ENCODE results near the gene TNS4.

DNA sequence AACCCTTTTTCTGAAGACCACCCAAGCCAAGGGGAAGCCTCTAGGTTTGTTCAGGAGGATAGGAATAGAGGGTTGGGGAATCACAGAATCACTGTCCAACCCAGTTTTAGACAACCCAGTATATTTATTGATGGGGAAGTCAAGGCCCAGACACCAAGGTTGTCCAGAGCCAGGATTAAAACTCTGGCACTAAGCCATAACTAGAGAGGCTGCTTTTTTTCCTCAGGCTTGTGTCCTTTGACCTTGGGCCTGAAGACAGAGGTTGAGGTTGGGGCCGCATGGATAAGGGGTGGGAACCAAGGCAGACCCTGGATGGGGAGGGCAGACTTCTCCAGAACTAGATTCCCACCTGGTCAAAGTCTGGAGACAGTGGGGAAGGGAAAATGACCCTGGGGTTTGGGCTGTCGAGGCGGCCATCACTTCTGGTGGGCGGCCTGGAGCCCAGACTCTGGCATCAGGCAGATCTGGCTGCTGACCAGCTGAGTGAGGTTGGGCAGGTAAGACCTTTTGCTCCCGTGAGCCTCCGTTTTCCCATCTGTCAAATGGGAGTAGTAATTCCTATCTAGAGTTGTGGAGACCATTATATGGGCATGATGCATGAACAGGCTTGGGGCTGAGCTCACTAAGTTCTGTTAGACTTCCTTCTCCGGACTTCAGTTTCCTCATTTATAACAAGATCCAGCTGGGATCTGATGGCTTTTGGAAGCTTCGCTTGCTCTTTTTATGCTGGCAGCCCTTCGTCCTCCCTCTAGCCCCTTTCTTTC lies 40.3 kb downstream of the TNS4 start:
- TF ChIP-seq, protein P1, sequence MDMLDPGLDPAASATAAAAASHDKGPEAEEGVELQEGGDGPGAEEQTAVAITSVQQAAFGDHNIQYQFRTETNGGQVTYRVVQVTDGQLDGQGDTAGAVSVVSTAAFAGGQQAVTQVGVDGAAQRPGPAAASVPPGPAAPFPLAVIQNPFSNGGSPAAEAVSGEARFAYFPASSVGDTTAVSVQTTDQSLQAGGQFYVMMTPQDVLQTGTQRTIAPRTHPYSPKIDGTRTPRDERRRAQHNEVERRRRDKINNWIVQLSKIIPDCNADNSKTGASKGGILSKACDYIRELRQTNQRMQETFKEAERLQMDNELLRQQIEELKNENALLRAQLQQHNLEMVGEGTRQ (IDR thresholded peaks at IDR 0.05): no peak
- TF ChIP-seq SREBF2 (IDR thresholded peaks at IDR 0.05) (no peak), POLR2A (IDR thresholded peaks at IDR 0.05; ENCODE audit: low read length) (no peak)
- TF ChIP-seq, protein P2, sequence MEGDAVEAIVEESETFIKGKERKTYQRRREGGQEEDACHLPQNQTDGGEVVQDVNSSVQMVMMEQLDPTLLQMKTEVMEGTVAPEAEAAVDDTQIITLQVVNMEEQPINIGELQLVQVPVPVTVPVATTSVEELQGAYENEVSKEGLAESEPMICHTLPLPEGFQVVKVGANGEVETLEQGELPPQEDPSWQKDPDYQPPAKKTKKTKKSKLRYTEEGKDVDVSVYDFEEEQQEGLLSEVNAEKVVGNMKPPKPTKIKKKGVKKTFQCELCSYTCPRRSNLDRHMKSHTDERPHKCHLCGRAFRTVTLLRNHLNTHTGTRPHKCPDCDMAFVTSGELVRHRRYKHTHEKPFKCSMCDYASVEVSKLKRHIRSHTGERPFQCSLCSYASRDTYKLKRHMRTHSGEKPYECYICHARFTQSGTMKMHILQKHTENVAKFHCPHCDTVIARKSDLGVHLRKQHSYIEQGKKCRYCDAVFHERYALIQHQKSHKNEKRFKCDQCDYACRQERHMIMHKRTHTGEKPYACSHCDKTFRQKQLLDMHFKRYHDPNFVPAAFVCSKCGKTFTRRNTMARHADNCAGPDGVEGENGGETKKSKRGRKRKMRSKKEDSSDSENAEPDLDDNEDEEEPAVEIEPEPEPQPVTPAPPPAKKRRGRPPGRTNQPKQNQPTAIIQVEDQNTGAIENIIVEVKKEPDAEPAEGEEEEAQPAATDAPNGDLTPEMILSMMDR (IDR thresholded peaks at IDR 0.05): no peak
